ENCODE results near the gene COX6A1. TPM values are rescaled to one million over a fixed set of nuclear protein-coding genes. Genes with fewer than 3 reads are reported as not detected.
"Not testable (repeated sequence)": the region's sequence is repeated elsewhere in the genome, so short reads cannot be mapped to it uniquely, and the experiment has no call there.

Gene COX6A1
- total RNA-seq, 2 experiments from 2014 or later: 337 to 351 TPM

DNA sequence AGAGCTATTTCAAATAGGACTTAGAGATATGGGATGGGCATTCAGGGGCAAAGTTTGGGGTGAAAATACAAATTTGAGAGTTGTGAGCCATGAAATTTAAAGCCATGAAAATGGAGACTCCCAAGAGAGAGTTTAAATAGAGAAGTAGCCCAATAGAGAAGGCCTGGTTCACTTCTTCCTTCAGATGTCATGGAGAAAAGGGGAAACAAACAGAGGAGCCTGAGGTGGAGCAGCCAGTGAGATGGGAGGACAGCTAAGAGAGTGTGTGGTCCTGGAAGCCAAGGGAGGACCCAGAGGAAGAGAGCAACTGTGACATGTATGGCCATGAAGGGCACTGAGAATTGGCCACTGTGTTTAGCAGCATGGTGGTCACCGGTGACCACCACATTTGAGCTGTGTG lies 45.7 kb downstream of the COX6A1 start:
- DNase-seq (no peak), ATAC-seq (no peak)
- no peaks in the 10 kb centered on the region for H3K27me3 Mint-ChIP-seq (ENCODE audit: low read depth)
- ChIA-PET POLR2A (interaction anchor here (0.5 kb wide), 1 partner anchor 170 kb away, joined by 3 read pairs; no protein-coding TSS in a partner anchor), CTCF (interaction anchor here (0.9 to 1.3 kb wide), 3 partner anchors 8 to 19 kb away, joined by 3 to 4 read pairs (median 3); no protein-coding TSS in a partner anchor)
- H3K4me1 Mint-ChIP-seq (ENCODE audit: low read depth): peaks cover 5% of the 10 kb centered on the region
- H3K4me3 Mint-ChIP-seq: no peak overlapping the region
- peaks cover 4% of the 10 kb centered on the region for H3K36me3 Mint-ChIP-seq (ENCODE audit: low read depth)
- no peak overlapping the region for H3K27ac Mint-ChIP-seq
- H3K9me3 Mint-ChIP-seq (ENCODE audit: insufficient read depth): no peaks in the 10 kb centered on the region

DNA sequence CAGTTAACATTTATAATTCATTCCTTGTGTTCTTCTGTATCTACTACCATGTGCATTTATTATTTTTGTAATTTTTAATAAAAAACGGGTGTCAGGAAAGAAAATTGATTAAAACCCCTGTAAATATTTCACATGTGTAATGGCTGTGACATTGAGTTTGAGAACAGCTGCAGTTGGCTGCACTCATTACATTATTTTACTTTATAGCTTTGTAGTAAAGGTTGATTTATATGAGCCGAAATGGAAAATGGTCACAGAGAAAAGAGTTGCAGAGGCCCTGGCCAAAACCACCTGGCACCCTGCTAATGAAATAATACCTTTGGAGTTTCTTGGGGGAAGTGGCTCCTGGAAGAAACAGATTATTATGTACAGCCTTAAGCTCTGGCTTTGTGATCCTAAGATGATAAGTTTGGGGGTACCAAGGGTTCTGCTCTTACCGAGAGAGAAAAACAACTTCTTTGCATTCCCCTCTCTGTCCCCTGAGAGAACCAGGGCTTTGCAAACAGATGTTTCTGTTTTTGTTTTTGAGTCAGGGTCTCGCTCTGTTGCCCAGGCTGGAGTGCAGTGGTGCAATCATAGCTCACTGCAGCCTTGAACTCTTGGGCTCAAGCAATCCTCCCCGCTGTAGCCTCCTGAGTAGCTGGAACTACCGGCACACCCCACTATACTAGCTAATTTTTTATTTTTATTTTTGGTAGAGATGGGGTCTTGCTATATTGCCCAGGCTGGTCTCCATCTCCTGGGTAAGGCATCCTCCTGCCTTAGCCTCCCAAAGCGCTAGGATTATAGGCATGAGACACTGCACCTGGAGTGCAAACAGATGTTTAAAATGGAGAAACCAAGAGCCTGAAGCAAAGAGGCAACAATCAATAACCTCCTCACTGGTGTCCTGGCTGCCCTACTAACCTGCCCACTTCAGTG lies 48.3 kb downstream of the COX6A1 start:
- no peak for DNase-seq
- Mint-ChIP-seq H3K4me3 (no peak overlapping the region), H3K36me3 (ENCODE audit: low read depth) (peaks cover 4% of the 10 kb centered on the region), H3K9me3 (ENCODE audit: insufficient read depth) (no peaks in the 10 kb centered on the region), H3K4me1 (ENCODE audit: low read depth) (no peaks in the 10 kb centered on the region), H3K27ac (no peak overlapping the region), H3K27me3 (ENCODE audit: low read depth) (no peaks in the 10 kb centered on the region)
- ATAC-seq: no peak
- ChIA-PET POLR2A (no interaction called here), CTCF (interaction anchor here (1.0 to 2.1 kb wide), 3 partner anchors 11 to 20 kb away, joined by 3 to 9 read pairs (median 4); partner anchors contain the start of gene SRSF9)

DNA sequence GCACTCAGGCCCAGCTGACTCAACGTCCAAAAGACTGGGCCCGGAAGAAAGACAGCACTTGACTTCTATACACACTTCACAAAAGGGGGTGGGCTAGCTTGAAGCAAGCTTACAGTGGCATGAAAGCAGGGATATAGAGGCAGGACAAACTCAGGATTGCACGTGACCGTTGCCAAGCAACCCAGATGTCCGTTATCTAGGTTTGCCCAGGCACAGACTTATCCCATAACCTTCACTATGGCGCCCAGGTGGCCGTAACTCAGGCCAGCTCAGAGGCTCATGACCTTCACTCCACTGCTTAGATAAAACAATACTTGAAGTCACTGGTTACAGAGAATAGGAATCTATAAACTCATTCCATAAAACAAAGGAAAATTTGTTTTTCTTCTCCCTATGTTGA lies 49.6 kb downstream of the COX6A1 start:
- not testable (repeated sequence) for H3K9me3 Mint-ChIP-seq (ENCODE audit: insufficient read depth); ATAC-seq; H3K36me3 Mint-ChIP-seq (ENCODE audit: low read depth); DNase-seq; H3K4me3 Mint-ChIP-seq; H3K27ac Mint-ChIP-seq; H3K4me1 Mint-ChIP-seq (ENCODE audit: low read depth); H3K27me3 Mint-ChIP-seq (ENCODE audit: low read depth)
- ChIA-PET CTCF (interaction anchor here (0.7 to 2.1 kb wide), 2 partner anchors 12 to 19 kb away, joined by 3 to 9 read pairs; partner anchors contain the start of gene SRSF9), POLR2A (interaction anchor here (1.6 kb wide), 1 partner anchor 196 kb away, joined by 5 read pairs; no protein-coding TSS in a partner anchor)

DNA sequence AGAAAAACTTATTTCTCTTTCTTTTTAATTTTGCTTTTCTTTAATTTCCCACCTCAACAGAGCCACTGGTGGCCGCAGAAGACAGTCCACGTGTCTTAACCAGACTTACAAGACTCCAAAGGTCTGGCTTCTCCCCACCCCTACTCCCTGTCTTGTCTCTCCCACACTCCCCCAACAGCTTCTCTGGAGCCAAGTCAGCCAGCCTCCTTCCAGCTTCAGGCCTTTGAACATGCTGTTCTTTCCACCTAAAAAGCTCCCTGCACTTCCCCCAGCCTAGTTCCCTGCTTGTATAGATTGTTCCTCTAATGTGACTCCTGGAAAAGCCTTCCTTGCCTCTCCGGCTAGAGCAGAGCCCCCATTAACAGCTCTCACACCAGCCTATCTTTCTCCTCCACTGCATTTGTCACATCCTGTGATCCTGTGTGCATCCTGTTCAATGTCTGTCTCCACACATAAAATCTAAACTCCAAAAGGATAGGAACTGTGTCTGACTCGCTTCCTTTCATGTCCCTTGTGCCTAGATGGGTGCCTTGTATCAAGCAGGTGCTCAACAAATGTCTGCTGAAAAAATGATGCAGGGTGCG lies 50.2 kb downstream of the COX6A1 start:
- Mint-ChIP-seq H3K36me3 (ENCODE audit: low read depth) (no peaks in the 10 kb centered on the region), H3K4me1 (ENCODE audit: low read depth) (no peaks in the 10 kb centered on the region), H3K27ac (no peak overlapping the region), H3K9me3 (ENCODE audit: insufficient read depth) (no peaks in the 10 kb centered on the region), H3K4me3 (no peak overlapping the region), H3K27me3 (ENCODE audit: low read depth) (no peaks in the 10 kb centered on the region)
- ChIA-PET POLR2A (interaction anchor here (1.6 kb wide), 1 partner anchor 197 kb away, joined by 5 read pairs; no protein-coding TSS in a partner anchor), CTCF (interaction anchor here (0.7 kb wide), 1 partner anchor 11 kb away, joined by 3 read pairs; no protein-coding TSS in a partner anchor)
- DNase-seq (no peak), ATAC-seq (no peak)

- no peak overlapping the region for H3K27ac Mint-ChIP-seq
- no peaks in the 10 kb centered on the region for H3K9me3 Mint-ChIP-seq (ENCODE audit: insufficient read depth)
- ATAC-seq (no peak), DNase-seq (no peak)
- H3K4me3 Mint-ChIP-seq: no peak overlapping the region
- no peaks in the 10 kb centered on the region for H3K27me3 Mint-ChIP-seq (ENCODE audit: low read depth)
- H3K36me3 Mint-ChIP-seq (ENCODE audit: low read depth): no peaks in the 10 kb centered on the region
- no peaks in the 10 kb centered on the region for H3K4me1 Mint-ChIP-seq (ENCODE audit: low read depth)
- POLR2A ChIA-PET: interaction anchor here (1.6 kb wide), 1 partner anchor 198 kb away, joined by 5 read pairs; no protein-coding TSS in a partner anchor
- CTCF ChIA-PET: no interaction called here
These were observed 51.1 kb downstream of the COX6A1 start for GRCh38 chr12:120489018-120489417.

- no peak for DNase-seq
- Mint-ChIP-seq H3K36me3 (ENCODE audit: low read depth) (no peaks in the 10 kb centered on the region), H3K4me3 (no peak overlapping the region), H3K9me3 (ENCODE audit: insufficient read depth) (no peaks in the 10 kb centered on the region), H3K4me1 (ENCODE audit: low read depth) (peaks cover 8% of the 10 kb centered on the region), H3K27ac (no peak overlapping the region), H3K27me3 (ENCODE audit: low read depth) (no peaks in the 10 kb centered on the region)
- ChIA-PET POLR2A (no interaction called here), CTCF (interaction anchor here (0.6 to 1.6 kb wide), 4 partner anchors 11 to 50 kb away, joined by 3 read pairs; no protein-coding TSS in a partner anchor)
- ATAC-seq: no peak
These were observed 52.4 kb downstream of the COX6A1 start for GRCh38 chr12:120490325-120490724.

Other genes starting within 250 kb of the COX6A1 start
- gene GCN1, start 243.4 kb upstream of the COX6A1 start, total RNA-seq: 100 to 1,000 TPM; 109 to 112 TPM
- gene RPLP0, start 237.0 kb upstream of the COX6A1 start, total RNA-seq: 1,000 to 10,000 TPM; 2,051 to 2,121 TPM
- gene PXN, start 172.4 kb upstream of the COX6A1 start, total RNA-seq: 100 to 1,000 TPM; 123 to 127 TPM
- 1,000 to 10,000 TPM; 1,982 to 3,332 TPM for gene RNU4-2, start 146.2 kb upstream of the COX6A1 start, total RNA-seq
- gene RNU4-1, start 144.9 kb upstream of the COX6A1 start, total RNA-seq: 1,000 to 10,000 TPM; 1,409 to 2,335 TPM
- 1 to 10 TPM; 1.2 to 1.4 TPM for gene SIRT4, start 135.8 kb upstream of the COX6A1 start, total RNA-seq
- gene PLA2G1B, start 110.3 kb upstream of the COX6A1 start, total RNA-seq: not detected
- gene MSI1, start 68.9 kb upstream of the COX6A1 start, total RNA-seq: not detected
- gene TRIAP1, start 8.3 kb downstream of the COX6A1 start, total RNA-seq: 10 to 100 TPM; 36.2 to 40.9 TPM
- 10 to 100 TPM; 25.4 to 31.9 TPM for gene GATC, start 8.3 kb downstream of the COX6A1 start, total RNA-seq
- gene SRSF9, start 31.6 kb downstream of the COX6A1 start, total RNA-seq: 100 to 1,000 TPM; 199 to 219 TPM
- gene DYNLL1, start 58.0 kb downstream of the COX6A1 start, total RNA-seq: 100 to 1,000 TPM; 273 to 275 TPM
- 10 to 100 TPM; 28.6 to 30.6 TPM for gene COQ5, start 91.0 kb downstream of the COX6A1 start, total RNA-seq
- 100 to 1,000 TPM; 192 to 204 TPM for gene RNF10, start 96.2 kb downstream of the COX6A1 start, total RNA-seq
- 10 to 100 TPM; 63.3 to 64.0 TPM for gene POP5, start 143.3 kb downstream of the COX6A1 start, total RNA-seq
- gene CABP1, start 202.5 kb downstream of the COX6A1 start, total RNA-seq: under 1 TPM in 1 of 2 experiments, not detected in 1; 0.34 TPM
- gene MLEC, start 249.0 kb downstream of the COX6A1 start, total RNA-seq: 100 to 1,000 TPM in 1 of 2 experiments, 10 to 100 TPM in 1; 95.0 to 102 TPM

Measured in activated CD8-positive, alpha-beta T cell treated with anti-CD3 and anti-CD28 coated beads, Interleukin-2, amount 10 ng/mL, durations not matched to agents 7 days and 5 days (primary cell).